ENCODE results near the gene LDB2. TPM values are rescaled to one million over a fixed set of nuclear protein-coding genes. Genes with fewer than 3 reads are reported as not detected.

The LDB2 gene
- total RNA-seq, 2 experiments from 2014 or later, result not detected

GRCh38 chr4:16555156-16555555 is 343.3 kb downstream of the LDB2 start:
- no TSS peak for BruUV-seq (replicated peaks)

DNA sequence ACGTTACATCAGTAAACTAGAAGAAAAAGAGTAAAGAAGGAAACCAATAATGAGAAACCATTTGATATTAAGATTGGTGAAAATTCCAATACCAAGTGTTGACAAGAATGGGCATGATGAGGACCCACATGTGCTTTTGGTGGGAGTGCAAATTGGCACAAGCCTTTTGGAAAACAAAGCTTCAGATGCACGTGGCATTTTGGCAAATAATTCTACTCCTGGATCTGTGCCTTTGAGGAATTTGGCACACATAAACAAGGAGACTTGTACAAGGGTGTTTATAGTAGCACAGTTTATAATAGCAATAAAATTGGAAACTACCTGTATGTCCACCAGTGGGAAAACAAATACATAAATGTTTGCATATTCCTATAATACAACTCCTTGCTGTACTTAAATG is 347.9 kb downstream of the LDB2 start:
- Histone ChIP-seq H3K36me3 (ENCODE audit: insufficient read depth, low read length) (no peaks in the 10 kb centered on the region), H3K9me3 (ENCODE audit: low read length) (no peaks in the 10 kb centered on the region), H3K4me2 (ENCODE audit: low read length) (no peak overlapping the region), H3K4me3 (ENCODE audit: low read depth, low read length, poor library complexity, severe bottlenecking) (no peak overlapping the region), H3K9me2 (ENCODE audit: insufficient read depth, low read length) (no peaks in the 10 kb centered on the region), H3K79me2 (ENCODE audit: insufficient read depth, low read depth, low read length) (no peaks in the 10 kb centered on the region), H3K27ac (ENCODE audit: low read depth, low read length, poor library complexity, severe bottlenecking) (no peak overlapping the region), H2AFZ (ENCODE audit: low read length) (no peak overlapping the region), H4K20me1 (ENCODE audit: insufficient read depth, low read length) (no peaks in the 10 kb centered on the region), H3K4me1 (ENCODE audit: insufficient read depth, low read length, poor library complexity, severe bottlenecking) (no peaks in the 10 kb centered on the region)
- BruUV-seq (replicated peaks), result no TSS peak
- CTCF ChIA-PET (ENCODE audit: unreplicated experiment), result no interaction called here
- intact Hi-C loops (cut with micrococcal nuclease; ENCODE audit: unreplicated experiment), result no loop called here
- DNase-seq (ENCODE audit: low spot score), result no peak
- POLR2A ChIA-PET, result no interaction called here
- TF ChIP-seq, protein P1, sequence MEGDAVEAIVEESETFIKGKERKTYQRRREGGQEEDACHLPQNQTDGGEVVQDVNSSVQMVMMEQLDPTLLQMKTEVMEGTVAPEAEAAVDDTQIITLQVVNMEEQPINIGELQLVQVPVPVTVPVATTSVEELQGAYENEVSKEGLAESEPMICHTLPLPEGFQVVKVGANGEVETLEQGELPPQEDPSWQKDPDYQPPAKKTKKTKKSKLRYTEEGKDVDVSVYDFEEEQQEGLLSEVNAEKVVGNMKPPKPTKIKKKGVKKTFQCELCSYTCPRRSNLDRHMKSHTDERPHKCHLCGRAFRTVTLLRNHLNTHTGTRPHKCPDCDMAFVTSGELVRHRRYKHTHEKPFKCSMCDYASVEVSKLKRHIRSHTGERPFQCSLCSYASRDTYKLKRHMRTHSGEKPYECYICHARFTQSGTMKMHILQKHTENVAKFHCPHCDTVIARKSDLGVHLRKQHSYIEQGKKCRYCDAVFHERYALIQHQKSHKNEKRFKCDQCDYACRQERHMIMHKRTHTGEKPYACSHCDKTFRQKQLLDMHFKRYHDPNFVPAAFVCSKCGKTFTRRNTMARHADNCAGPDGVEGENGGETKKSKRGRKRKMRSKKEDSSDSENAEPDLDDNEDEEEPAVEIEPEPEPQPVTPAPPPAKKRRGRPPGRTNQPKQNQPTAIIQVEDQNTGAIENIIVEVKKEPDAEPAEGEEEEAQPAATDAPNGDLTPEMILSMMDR (conservative IDR thresholded peaks at IDR 0.05; ENCODE audit: low read length), result no peak

More at GRCh38 chr4:16555156-16555555, 343.3 kb downstream of the LDB2 start:
- POLR2A ChIA-PET, result no interaction called here
- Histone ChIP-seq H3K4me3 (ENCODE audit: low read depth, low read length, poor library complexity, severe bottlenecking) (no peak overlapping the region), H3K36me3 (ENCODE audit: insufficient read depth, low read length) (no peaks in the 10 kb centered on the region), H3K79me2 (ENCODE audit: insufficient read depth, low read depth, low read length) (no peaks in the 10 kb centered on the region), H3K9me3 (ENCODE audit: low read length) (no peaks in the 10 kb centered on the region), H2AFZ (ENCODE audit: low read length) (no peak overlapping the region), H3K27ac (ENCODE audit: low read depth, low read length, poor library complexity, severe bottlenecking) (no peak overlapping the region), H3K4me1 (ENCODE audit: insufficient read depth, low read length, poor library complexity, severe bottlenecking) (no peaks in the 10 kb centered on the region), H3K4me2 (ENCODE audit: low read length) (no peak overlapping the region), H4K20me1 (ENCODE audit: insufficient read depth, low read length) (no peaks in the 10 kb centered on the region), H3K9me2 (ENCODE audit: insufficient read depth, low read length) (no peaks in the 10 kb centered on the region)
- DNase-seq (ENCODE audit: low spot score), result no peak
- TF ChIP-seq, protein P1 (conservative IDR thresholded peaks at IDR 0.05; ENCODE audit: low read length), result no peak
- TF ChIP-seq EZH2phosphoT487 (IDR thresholded peaks at IDR 0.05; ENCODE audit: borderline replicate concordance, low read depth, low read length), result no peak
- CTCF ChIA-PET (ENCODE audit: unreplicated experiment), result no interaction called here
- intact Hi-C loops (cut with micrococcal nuclease; ENCODE audit: unreplicated experiment), result no loop called here

DNA sequence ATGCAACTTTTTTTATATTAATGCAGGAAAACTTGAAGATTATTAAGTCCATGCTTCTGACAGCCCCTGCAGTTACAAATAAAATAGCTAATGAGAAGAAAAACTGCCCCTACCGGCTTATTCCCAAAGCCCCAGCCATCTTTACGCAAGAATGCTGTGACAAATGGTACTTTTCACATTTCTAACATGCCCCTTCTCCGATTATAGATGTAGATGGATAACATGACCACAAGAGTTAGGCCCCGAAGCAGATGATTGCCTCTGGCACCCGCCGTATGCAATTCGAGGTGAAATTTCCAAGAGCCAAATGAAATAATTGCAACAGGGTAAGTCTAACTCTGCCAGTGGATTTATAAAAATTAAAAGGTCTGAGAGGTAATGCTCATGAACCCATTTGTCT is 352.8 kb downstream of the LDB2 start:
- DNase-seq (ENCODE audit: low spot score), result no peak
- no TSS peak for BruUV-seq (replicated peaks)
- intact Hi-C loops (cut with micrococcal nuclease; ENCODE audit: unreplicated experiment), result no loop called here
- Histone ChIP-seq H3K4me3 (ENCODE audit: low read depth, low read length, poor library complexity, severe bottlenecking) (no peak overlapping the region), H3K4me1 (ENCODE audit: insufficient read depth, low read length, poor library complexity, severe bottlenecking) (no peaks in the 10 kb centered on the region), H3K79me2 (ENCODE audit: insufficient read depth, low read depth, low read length) (no peaks in the 10 kb centered on the region), H4K20me1 (ENCODE audit: insufficient read depth, low read length) (no peaks in the 10 kb centered on the region), H3K9me3 (ENCODE audit: low read length) (no peaks in the 10 kb centered on the region), H3K9me2 (ENCODE audit: insufficient read depth, low read length) (no peaks in the 10 kb centered on the region), H3K4me2 (ENCODE audit: low read length) (no peak overlapping the region), H2AFZ (ENCODE audit: low read length) (no peak overlapping the region), H3K36me3 (ENCODE audit: insufficient read depth, low read length) (no peaks in the 10 kb centered on the region), H3K27ac (ENCODE audit: low read depth, low read length, poor library complexity, severe bottlenecking) (no peak overlapping the region)
- TF ChIP-seq EZH2phosphoT487 (IDR thresholded peaks at IDR 0.05; ENCODE audit: borderline replicate concordance, low read depth, low read length), result no peak
- TF ChIP-seq, protein P1 (conservative IDR thresholded peaks at IDR 0.05; ENCODE audit: low read length), result no peak
- ChIA-PET CTCF (ENCODE audit: unreplicated experiment) (no interaction called here), POLR2A (interaction anchor here (0.6 kb wide), 1 partner anchor 52 kb away, joined by 3 read pairs; no protein-coding TSS in a partner anchor)
